Measurements from ENCODE around the gene BRDT. TPM values are rescaled to one million over a fixed set of nuclear protein-coding genes. Genes with fewer than 3 reads are reported as not detected.

Gene BRDT
- total and polyA plus RNA-seq, 3 donors from 2014 or later, result 70.8 to 141 (median 97.4) TPM

DNA sequence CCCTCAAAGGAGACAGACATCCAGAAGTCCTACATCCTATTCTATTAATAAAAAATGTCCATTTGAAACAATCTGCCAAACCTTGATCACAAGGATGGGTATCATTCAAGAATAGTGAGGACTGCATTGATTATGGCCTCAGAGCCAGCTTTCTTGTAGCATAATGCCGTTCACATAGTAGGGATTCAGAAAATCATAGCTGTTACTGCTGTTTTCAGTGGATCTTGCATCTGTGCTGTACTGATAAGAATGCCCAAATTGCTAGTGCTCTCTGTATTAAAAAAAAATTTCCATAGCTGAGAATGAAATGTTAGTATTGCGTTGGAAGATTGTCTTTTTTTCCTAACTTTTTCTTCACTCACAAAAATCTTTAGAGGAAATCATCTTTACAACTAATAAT lies 19.1 kb downstream of the BRDT start:
- Histone ChIP-seq H3K4me3 (no peak overlapping the region), H3K9me3 (no peaks in the 10 kb centered on the region), H3K27ac (no peak overlapping the region), H3K27me3 (no peaks in the 10 kb centered on the region), H3K36me3 (ENCODE audit: low read depth, missing control alignments) (no peaks in the 10 kb centered on the region), H3K4me1 (no peaks in the 10 kb centered on the region)
- DNase-seq, result no peak
- intact Hi-C loops (cut with DNase I; ENCODE audit: low total_unique reads), result no loop called here
- 88 to 96% methylated on average over 2 of the region's 2 CpGs for WGBS, 2 donors
- TF ChIP-seq, protein P1, sequence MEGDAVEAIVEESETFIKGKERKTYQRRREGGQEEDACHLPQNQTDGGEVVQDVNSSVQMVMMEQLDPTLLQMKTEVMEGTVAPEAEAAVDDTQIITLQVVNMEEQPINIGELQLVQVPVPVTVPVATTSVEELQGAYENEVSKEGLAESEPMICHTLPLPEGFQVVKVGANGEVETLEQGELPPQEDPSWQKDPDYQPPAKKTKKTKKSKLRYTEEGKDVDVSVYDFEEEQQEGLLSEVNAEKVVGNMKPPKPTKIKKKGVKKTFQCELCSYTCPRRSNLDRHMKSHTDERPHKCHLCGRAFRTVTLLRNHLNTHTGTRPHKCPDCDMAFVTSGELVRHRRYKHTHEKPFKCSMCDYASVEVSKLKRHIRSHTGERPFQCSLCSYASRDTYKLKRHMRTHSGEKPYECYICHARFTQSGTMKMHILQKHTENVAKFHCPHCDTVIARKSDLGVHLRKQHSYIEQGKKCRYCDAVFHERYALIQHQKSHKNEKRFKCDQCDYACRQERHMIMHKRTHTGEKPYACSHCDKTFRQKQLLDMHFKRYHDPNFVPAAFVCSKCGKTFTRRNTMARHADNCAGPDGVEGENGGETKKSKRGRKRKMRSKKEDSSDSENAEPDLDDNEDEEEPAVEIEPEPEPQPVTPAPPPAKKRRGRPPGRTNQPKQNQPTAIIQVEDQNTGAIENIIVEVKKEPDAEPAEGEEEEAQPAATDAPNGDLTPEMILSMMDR (IDR thresholded peaks at IDR 0.05), result no peak
- no peak for TF ChIP-seq POLR2A (IDR thresholded peaks at IDR 0.05)

DNA sequence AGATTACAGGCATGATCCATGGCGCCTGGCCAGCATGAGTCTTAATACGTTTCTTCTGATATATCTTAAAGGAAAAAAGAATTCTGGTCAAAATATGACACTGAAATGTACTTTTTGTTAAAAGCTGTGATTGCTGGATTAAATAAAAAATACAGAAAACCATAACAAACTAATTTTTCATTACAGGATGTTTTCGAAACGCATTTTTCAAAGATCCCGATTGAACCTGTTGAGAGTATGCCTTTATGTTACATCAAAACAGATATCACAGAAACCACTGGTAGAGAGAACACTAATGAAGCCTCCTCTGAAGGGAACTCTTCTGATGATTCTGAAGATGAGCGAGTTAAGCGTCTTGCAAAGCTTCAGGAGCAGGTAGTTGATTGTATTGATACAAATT lies 30.2 kb downstream of the BRDT start:
- intact Hi-C loops (cut with DNase I; ENCODE audit: low total_unique reads), result no loop called here
- no peaks in the 10 kb centered on the region for H3K27me3 ChIP-seq
- no peak for DNase-seq
- H3K9me3 ChIP-seq, result no peaks in the 10 kb centered on the region
- TF ChIP-seq, protein P1 (IDR thresholded peaks at IDR 0.05), result no peak
- no peak for TF ChIP-seq POLR2A (IDR thresholded peaks at IDR 0.05)
- no peaks in the 10 kb centered on the region for H3K36me3 ChIP-seq (ENCODE audit: low read depth, missing control alignments)
- WGBS, 2 donors, result 66 to 71% methylated on average over 7 of the region's 7 CpGs
- peak overlapping the region in 1 of 2 donors; percentile 34 for H3K4me3 ChIP-seq
- no peak overlapping the region for H3K27ac ChIP-seq
- no peaks in the 10 kb centered on the region for H3K4me1 ChIP-seq

DNA sequence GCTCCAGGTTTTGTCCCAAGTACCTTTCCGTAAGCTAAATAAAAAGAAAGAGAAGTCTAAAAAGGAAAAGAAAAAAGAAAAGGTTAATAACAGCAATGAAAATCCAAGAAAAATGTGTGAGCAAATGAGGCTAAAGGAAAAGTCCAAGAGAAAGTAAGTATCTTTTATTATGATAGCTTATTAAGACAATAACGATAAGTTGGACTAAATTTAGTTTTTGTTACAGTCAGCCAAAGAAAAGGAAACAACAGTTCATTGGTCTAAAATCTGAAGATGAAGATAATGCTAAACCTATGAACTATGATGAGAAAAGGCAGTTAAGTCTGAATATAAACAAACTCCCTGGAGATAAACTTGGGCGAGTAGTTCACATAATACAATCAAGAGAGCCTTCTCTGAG lies 31.5 kb downstream of the BRDT start:
- no peaks in the 10 kb centered on the region for H3K27me3 ChIP-seq
- intact Hi-C loops (cut with DNase I; ENCODE audit: low total_unique reads), result no loop called here
- H3K4me1 ChIP-seq, result no peaks in the 10 kb centered on the region
- no peaks in the 10 kb centered on the region for H3K36me3 ChIP-seq (ENCODE audit: low read depth, missing control alignments)
- no peak overlapping the region for H3K4me3 ChIP-seq
- no peak for TF ChIP-seq POLR2A (IDR thresholded peaks at IDR 0.05)
- TF ChIP-seq, protein P1 (IDR thresholded peaks at IDR 0.05), result no peak
- no peak for DNase-seq
- WGBS, 2 donors, result 56 to 57% methylated on average over 3 of the region's 3 CpGs
- H3K9me3 ChIP-seq, result no peaks in the 10 kb centered on the region
- H3K27ac ChIP-seq, result no peak overlapping the region

DNA sequence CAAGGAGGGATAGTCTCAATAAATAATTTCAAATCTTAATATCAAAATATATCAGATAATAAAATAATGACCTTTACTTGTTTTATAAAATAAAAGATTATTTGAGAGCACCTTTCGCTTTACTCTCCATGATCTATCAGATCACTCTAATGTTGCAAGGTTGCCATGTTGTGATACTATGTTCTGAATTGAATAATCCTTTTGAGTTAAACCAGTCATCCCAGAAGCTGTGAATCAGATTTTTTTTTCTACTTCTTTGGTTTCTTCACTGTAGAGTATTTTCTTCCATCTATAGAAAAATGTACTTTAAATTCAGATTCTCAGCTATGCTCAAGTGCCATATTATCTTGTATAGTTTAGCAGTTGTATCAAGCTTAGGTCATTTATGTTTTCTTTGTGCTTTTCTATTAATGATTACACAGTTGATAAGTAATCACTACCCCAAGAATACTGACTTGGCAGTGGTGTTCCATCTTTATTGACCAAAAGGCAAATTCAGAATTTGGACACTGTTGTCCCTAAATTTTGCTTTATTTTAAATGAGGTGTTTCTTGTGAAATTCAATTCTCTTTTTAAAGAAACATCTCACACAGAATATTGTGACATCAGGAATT lies 32.9 kb downstream of the BRDT start:
- no peak for TF ChIP-seq POLR2A (IDR thresholded peaks at IDR 0.05)
- TF ChIP-seq, protein P1 (IDR thresholded peaks at IDR 0.05), result no peak
- no peak overlapping the region for H3K4me3 ChIP-seq
- H3K27me3 ChIP-seq, result no peaks in the 10 kb centered on the region
- H3K36me3 ChIP-seq (ENCODE audit: low read depth, missing control alignments), result no peaks in the 10 kb centered on the region
- H3K27ac ChIP-seq, result no peak overlapping the region
- DNase-seq, result no peak
- no peaks in the 10 kb centered on the region for H3K4me1 ChIP-seq
- H3K9me3 ChIP-seq, result no peaks in the 10 kb centered on the region
- intact Hi-C loops (cut with DNase I; ENCODE audit: low total_unique reads), result no loop called here
- 41 to 100% methylated on average over 1 of the region's 1 CpG for WGBS, 2 donors

DNA sequence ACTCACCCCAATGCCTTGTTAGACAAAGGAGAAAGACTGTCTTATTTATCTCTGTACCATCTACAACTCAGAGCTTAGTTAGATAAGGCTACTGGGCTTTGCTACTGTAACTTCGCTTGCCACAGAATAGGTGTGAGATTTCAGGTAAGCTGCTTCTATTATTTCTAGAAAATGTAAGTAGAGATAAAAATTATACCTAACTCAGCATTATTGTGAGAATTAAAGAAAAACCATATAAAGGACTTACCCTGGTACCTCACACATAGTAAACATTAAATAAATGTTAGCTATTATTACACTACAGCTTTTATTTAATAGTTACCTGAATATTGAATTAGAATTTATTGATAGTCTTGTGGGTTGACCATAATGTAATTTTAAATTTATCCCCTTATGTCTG lies 44.1 kb downstream of the BRDT start:
- WGBS, 2 donors, result 93 to 100% methylated on average over 1 of the region's 1 CpG
- H3K4me1 ChIP-seq, result no peaks in the 10 kb centered on the region
- H3K4me3 ChIP-seq, result no peak overlapping the region
- no peaks in the 10 kb centered on the region for H3K36me3 ChIP-seq (ENCODE audit: low read depth, missing control alignments)
- no peak for DNase-seq
- intact Hi-C loops (cut with DNase I; ENCODE audit: low total_unique reads), result no loop called here
- no peaks in the 10 kb centered on the region for H3K27me3 ChIP-seq
- H3K27ac ChIP-seq, result no peak overlapping the region
- H3K9me3 ChIP-seq, result no peaks in the 10 kb centered on the region
- TF ChIP-seq POLR2A (IDR thresholded peaks at IDR 0.05), result no peak
- TF ChIP-seq, protein P1 (IDR thresholded peaks at IDR 0.05), result no peak

Measured in testis (tissue), 3 donors.